Measurements from ENCODE around the gene MED10.

MED10 gene

DNA sequence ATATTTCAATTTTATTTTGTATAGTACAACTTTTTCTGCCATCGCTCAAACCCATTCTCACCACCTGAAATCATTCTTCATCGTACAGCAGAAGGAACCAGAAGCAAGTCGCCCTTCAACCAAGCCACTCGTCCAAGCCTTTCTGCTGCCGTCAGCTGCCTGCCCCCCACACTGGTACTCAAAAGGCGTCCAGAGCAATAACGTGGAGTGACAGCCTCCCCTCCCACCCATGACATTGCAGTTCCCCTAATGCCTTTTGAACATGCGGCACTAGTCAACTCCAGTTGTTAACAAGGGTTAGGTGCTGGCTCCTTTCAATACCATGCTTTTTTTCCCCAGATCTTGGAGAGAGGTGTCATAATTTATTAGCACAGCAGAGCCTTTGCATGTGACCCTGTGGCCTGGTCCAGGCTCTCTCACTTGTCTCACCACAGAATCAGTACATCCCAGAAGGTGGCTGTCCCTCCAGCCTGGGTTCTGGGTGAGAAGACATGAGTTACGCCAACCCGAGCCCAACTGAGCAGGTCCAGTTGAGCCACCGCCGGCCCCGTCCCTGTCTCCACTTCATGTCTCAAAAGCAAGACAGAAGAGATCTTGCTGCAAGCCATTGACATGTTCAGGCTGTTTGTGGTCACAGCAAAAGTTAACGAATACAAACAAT lies 20.4 kb upstream of the MED10 start:
- no peak for DNase-seq (ENCODE audit: low read depth)

DNA sequence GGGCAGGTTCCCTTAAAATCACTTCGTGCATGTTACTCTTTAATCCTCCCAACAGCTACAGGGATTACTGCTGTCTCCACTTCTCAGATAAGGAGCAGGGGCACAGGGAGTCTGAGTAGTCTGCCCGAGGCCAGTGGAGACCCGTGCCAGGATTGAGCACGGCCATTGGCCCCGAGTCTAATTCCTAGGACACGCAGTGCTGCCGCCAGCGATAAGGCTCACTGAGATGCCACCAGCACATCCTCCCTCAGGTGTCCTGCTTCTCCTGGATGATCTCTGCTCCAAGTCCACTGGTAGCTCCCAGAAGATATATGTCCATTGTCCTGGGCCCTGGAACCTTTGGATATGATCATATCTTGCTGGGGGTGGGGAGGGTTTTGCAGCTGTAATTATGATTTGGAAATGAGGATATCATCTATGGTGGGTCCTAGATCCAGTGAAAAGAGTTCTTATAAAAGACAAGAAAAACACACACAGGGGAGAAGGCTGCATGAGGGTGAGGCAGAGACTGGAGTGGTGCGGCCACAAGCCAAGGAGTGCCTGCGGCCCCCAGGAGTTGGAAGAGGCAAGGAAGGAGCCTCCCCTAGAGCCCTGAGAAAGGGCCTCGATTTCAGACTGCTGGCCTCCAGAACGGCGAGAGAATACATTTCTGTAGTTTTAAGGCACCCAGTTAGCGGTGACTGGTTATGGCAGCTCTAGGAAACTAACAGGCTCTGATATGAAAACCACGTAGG lies 19.4 kb upstream of the MED10 start:
- DNase-seq (ENCODE audit: low read depth), result no peak

- no peak for DNase-seq (ENCODE audit: low read depth)
These were observed 18.6 kb upstream of the MED10 start for GRCh38 chr5:6396836-6397535.

GRCh38 chr5:6396043-6396442 lies 17.7 kb upstream of the MED10 start:
- no peak for DNase-seq (ENCODE audit: low read depth)

GRCh38 chr5:6395621-6396020 lies 17.3 kb upstream of the MED10 start:
- no peak for DNase-seq (ENCODE audit: low read depth)

DNA sequence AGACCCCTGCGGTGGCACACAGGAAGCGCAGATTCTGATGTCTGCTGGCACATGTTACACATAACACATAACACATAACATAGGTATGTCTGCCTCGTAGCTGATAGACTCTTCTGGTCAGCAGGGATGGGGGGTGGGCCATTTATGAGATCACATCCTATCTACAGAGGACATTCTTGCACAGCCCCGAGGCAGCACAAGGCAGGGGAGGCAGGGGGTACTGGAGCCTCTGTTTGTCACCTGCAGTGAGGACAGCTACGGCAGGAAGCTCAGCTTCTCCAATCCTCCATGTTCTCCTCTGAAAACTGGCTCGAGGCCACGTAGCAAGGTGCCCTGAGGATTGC lies 16.7 kb upstream of the MED10 start:
- DNase-seq (ENCODE audit: low read depth), result no peak

GRCh38 chr5:6394429-6395101 lies 16.2 kb upstream of the MED10 start:
- no peak for DNase-seq (ENCODE audit: low read depth)

DNA sequence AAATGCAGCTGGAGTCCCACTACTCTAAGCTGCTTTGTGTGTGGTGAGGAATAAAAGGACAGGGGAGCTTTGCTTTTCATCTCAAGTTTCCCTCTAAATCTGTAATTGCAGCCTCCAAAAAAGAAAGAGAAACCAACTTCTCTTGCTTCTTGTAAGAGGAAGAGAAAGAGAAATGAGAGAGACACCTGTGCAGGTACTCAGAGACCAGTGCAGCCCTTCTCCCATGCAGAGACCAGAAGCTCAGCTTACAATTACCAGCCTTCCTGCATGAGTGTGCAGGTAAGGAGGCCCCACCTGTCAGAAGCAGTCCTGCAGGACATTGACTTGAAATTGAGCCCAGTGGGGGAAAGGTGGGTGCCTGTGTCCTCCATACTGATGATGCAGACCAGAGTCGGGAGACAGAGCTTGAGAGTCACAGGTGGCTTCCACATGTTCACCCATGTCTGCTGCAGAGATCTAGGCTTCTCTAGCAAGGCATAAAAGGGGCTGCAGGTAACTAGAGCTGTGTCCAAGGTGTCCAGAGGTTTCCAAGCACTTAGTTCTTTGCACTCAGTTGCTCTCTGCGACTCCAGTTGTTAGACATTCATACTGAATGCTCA lies 15.3 kb upstream of the MED10 start:
- DNase-seq (ENCODE audit: low read depth), result no peak

- no peak for DNase-seq (ENCODE audit: low read depth)
These were observed 14.2 kb upstream of the MED10 start for GRCh38 chr5:6392561-6392960.

GRCh38 chr5:6391151-6391550 lies 12.8 kb upstream of the MED10 start:
- DNase-seq (ENCODE audit: low read depth), result no peak

DNA sequence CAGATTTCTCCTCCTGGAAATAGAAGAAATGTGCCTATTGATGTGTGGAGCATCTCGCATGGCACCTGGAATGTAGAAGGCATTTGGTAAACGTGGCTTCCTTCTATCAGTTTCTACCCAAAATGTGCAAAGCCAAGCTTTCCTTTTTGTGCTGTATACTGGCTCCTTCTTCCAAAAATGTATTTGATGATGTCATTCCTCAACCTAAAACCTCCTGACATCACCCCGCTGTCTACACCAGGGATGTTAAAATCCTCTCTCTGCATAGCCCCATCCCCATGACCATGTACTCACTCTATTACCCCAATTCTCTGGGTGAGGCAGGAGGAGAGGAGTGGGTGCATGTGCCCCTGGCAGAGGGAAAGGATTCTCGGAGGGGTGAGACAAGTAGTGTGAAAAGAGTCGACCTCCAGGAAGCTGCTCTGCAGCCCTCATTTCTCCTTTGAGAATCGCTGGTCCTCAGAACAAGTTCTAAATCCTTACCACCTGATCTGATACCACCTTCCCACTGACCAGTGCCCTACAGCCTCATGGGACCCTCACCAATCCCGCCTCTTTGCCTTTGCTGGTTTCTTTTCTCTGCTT lies 11.7 kb upstream of the MED10 start:
- no peak for DNase-seq (ENCODE audit: low read depth)

GRCh38 chr5:6389397-6389796 lies 11.1 kb upstream of the MED10 start:
- no peak for DNase-seq (ENCODE audit: low read depth)

- no peak for DNase-seq (ENCODE audit: low read depth)
These were observed 9.6 kb upstream of the MED10 start for GRCh38 chr5:6387970-6388369.

DNA sequence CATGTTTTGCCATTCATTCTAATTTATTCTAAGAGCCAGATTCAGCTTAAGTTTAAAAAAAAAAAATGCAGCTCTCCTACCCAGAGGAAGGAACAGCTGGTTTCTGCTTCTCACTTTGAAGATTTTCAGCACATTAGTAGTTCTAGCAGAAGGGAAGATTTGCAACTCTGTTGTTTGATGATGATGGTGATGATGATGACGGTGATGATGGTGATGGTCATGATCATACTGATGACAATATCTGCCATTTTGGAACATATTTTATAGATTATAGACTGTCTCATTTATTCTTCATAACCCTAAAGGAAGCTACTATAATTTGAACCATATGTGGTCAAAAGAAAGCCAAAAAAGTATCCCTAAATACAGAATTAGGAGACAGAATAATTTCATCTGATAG lies 7.9 kb upstream of the MED10 start:
- no peak for DNase-seq (ENCODE audit: low read depth)

- no peak for DNase-seq (ENCODE audit: low read depth)
These were observed 6.5 kb upstream of the MED10 start for GRCh38 chr5:6384856-6385255.

DNA sequence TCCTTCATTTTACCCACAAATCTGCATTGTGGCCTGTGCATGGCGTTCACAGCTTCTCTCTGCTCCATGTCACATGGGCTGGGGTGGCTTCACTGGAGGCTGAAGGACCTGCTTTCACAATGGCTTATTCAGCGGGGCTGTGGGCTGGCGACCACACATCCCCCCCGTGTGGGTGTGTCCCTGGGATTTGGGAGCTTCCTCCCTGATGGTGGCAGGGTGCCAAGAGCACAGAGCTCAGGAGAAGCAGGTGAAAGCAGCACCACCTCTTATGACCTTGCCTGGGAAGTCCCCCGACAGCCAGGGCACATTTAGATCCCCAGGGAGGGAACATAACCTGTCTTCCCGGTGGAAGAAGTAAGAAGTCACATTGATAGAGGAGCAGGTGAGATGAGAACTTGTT lies 5.0 kb upstream of the MED10 start:
- DNase-seq (ENCODE audit: low read depth), result no peak

DNA sequence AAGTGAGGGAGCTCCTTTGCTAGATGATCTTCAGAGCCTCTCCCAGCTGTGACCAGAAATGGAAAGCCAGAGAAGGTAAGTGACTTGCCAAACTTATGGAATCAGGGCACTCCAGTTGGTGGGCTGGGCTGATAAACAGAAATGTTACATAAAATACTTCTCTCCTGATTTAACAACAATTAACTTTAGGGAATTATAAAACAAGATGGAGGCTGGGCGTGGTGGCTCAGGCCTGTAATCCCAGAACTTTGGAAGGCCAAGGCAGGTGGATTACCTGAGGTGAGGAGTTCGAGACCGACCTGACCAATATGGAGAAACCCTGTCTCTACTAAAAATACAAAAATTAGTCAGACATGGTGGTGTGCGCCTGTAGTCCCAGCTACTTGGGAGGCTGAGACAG lies 899 bp upstream of the MED10 start:
- no peak for DNase-seq (ENCODE audit: low read depth)

GRCh38 chr5:6378766-6379103 lies 388 bp upstream of the MED10 start:
- no peak for DNase-seq (ENCODE audit: low read depth)

DNA sequence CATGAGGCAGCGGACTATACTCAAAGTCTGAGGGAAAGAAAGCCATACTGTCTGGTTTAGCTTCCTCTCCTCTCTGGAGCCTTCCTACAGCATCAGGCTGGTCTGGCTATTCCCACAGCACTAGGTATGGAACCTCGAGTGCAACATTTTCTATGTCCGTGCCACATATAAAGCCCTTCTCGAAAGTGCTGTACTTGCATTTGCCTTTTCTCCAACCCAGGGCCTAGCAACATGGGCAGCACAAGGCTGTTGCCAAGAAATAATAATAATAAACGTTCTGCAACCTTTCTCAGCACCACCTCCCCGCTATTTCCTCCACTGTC lies 804 bp downstream of the MED10 start:
- DNase-seq (ENCODE audit: low read depth), result no peak

- DNase-seq (ENCODE audit: low read depth), result no peak
These were observed 1.3 kb downstream of the MED10 start for GRCh38 chr5:6376974-6377520.

DNA sequence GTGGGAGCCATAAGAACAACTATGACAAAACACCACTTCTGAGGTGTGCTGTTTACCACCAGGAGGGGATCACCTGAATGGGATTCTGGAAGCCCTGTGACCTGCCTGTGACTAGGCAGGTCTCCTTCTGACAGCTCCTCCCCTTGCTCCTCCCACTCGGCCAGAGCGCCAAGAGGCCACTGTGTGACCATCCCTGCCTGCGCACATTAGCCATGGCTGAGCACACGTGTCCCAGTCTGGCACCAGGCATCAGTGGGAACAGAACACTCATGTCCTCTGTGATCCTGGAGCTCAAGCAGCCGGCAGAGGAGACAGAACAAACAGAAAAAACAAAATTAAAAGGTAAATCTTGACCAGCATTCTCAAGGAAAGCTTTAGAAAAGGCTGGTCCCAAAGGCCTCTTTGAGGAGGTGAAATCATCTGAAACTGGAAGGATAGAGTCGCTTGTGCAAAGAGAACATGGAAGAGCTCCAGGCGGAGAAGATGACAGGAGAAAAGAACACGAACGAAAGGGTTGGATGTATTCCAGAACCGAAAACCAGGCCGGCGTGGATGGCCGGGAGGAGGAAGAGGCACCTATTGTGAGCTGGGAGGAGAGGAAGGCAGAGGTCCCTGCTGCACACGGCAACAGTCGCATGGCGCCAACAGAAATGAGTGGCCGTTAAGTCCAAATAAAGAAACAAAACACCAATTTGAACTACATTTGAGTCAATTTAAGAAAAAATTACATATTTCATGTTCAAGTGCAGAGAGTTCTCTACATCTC lies 5.1 kb downstream of the MED10 start:
- DNase-seq (ENCODE audit: low read depth), result no peak
